Measurements from ENCODE around the gene CSNK1D. TPM values are rescaled to one million over a fixed set of nuclear protein-coding genes. Genes with fewer than 3 reads are reported as not detected.
A peak's percentile ranks its signal among the peaks of the same experiment; 100 is the strongest.

The CSNK1D gene
- total RNA-seq, 1 experiment from 2014 or later, result 137 TPM

DNA sequence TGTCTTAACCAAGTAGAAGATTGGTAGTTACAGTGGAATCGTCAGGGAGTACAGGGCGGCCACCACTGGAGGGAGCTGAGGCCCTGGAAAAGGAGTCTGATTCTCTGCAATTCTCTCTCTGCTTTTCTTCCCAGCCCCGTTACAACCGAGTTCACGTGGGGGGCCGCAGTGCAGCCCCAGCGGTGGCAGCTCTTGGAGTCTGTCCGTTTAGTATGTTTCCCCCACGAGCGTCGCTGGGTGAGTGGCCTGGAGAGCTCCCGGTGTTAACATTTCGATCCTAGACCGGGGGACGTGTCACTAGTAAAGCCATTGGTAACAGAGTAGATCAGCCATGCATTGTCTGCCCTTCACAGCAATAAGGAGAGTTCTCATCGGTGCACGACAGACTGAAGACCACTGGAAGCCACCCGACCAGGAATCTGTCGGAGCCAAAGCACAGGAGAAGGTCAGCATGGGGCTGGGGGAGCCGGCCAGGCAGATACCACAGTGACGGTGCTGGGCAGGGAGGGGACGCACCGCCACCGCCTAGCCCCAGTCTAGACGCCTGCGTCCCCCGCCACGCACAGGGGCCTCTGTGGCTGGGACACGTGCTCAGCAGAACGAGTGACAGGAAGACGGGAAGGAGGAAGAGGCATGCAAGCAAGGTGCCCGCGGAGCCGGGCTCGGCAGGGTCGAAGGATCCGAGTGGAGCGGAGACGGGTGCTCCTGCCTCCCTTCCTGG lies 28.9 kb downstream of the CSNK1D start:
- DNase-seq, result no peak

More for the DNA sequence above, 28.9 kb downstream of the CSNK1D start:
- Histone ChIP-seq H3K27me3 (ENCODE audit: insufficient read depth, low read length) (no peaks in the 10 kb centered on the region), H4K20me1 (ENCODE audit: control insufficient read depth, insufficient read depth, insufficient read length) (no peaks in the 10 kb centered on the region), H3K4ac (ENCODE audit: low read depth, low read length) (no peak overlapping the region), H2BK12ac (ENCODE audit: insufficient read length, low read depth, low read length) (no peak overlapping the region), H2BK5ac (ENCODE audit: insufficient read length, low read length) (no peak overlapping the region), H2AFZ (ENCODE audit: low read length) (no peak overlapping the region), H3K9me3 (ENCODE audit: control insufficient read depth, low read depth, low read length) (no peaks in the 10 kb centered on the region), H3K23me2 (ENCODE audit: insufficient read length, low read depth, low read length, poor library complexity, severe bottlenecking) (no peaks in the 10 kb centered on the region), H3K79me1 (ENCODE audit: insufficient read depth, low read depth, low read length, poor library complexity, severe bottlenecking) (no peaks in the 10 kb centered on the region), H3K18ac (ENCODE audit: insufficient read length, low read depth, low read length) (no peak overlapping the region), H2AK5ac (ENCODE audit: insufficient read length, low read length) (no peak overlapping the region), H3K4me2 (ENCODE audit: insufficient read depth, insufficient read length, low read length) (no peak overlapping the region), H4K8ac (replicated peaks; ENCODE audit: insufficient read length, low read depth, low read length) (no peak overlapping the region), H4K91ac (ENCODE audit: insufficient read length, low read depth, low read length) (no peak overlapping the region), H3K14ac (ENCODE audit: insufficient read depth, low read length) (no peak overlapping the region), H3K9ac (ENCODE audit: extremely low read depth, insufficient read length, low read length) (no peak overlapping the region), H2BK20ac (ENCODE audit: low read depth, low read length, poor library complexity, severe bottlenecking) (no peak overlapping the region), H3K4me1 (ENCODE audit: insufficient read depth, low read length) (no peaks in the 10 kb centered on the region), H3K27ac (ENCODE audit: insufficient read length, low read depth, low read length) (no peak overlapping the region), H3K56ac (ENCODE audit: insufficient read length, low read depth, low read length) (no peak overlapping the region), H2BK120ac (ENCODE audit: low read depth, low read length, poor library complexity, severe bottlenecking) (no peak overlapping the region), H3K23ac (ENCODE audit: insufficient read length, low read depth, low read length) (no peak overlapping the region), H2BK15ac (ENCODE audit: low read depth, low read length) (no peak overlapping the region), H3K79me2 (ENCODE audit: insufficient read depth, low read length) (peaks cover 2% of the 10 kb centered on the region; the same call in 1 of the 2 replicates), H4K5ac (ENCODE audit: insufficient read length, low read depth, low read length) (no peak overlapping the region), H3T11ph (ENCODE audit: low read length) (no peak overlapping the region)
- Mint-ChIP-seq H3K4me3 (no peak overlapping the region), H3K9me3 (no peaks in the 10 kb centered on the region), H3K36me3 (ENCODE audit: insufficient read depth in 1 of 3, low read depth in 3 of 3) (peaks cover 34 to 75% (median 69%) of the 10 kb centered on the region in 3 experiments; a peak in 6 of 7 replicates), H3K27me3 (ENCODE audit: low read depth) (no peaks in the 10 kb centered on the region), H3K4me1 (peaks cover 0 to 4% of the 10 kb centered on the region in 2 experiments; a peak in 3 of 4 replicates), H3K27ac (peak overlapping the region in 2 of 3 experiments; percentile 33 to 64; a peak in 2 of 7 replicates)
- TF ChIP-seq, protein P1, sequence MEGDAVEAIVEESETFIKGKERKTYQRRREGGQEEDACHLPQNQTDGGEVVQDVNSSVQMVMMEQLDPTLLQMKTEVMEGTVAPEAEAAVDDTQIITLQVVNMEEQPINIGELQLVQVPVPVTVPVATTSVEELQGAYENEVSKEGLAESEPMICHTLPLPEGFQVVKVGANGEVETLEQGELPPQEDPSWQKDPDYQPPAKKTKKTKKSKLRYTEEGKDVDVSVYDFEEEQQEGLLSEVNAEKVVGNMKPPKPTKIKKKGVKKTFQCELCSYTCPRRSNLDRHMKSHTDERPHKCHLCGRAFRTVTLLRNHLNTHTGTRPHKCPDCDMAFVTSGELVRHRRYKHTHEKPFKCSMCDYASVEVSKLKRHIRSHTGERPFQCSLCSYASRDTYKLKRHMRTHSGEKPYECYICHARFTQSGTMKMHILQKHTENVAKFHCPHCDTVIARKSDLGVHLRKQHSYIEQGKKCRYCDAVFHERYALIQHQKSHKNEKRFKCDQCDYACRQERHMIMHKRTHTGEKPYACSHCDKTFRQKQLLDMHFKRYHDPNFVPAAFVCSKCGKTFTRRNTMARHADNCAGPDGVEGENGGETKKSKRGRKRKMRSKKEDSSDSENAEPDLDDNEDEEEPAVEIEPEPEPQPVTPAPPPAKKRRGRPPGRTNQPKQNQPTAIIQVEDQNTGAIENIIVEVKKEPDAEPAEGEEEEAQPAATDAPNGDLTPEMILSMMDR (conservative IDR thresholded peaks at IDR 0.05), result peak; percentile 64
- no CpG with 5 or more reads among the region's 39 CpGs for WGBS (ENCODE audit: extremely low coverage, insufficient read length, low lambda C conversion rate)

Data from H9 (cell line).